ENCODE measurements around the gene SLC29A4.
"Not testable (repeated sequence)": the region's sequence is repeated elsewhere in the genome, so short reads cannot be mapped to it uniquely, and the experiment has no call there.

Gene SLC29A4

DNA sequence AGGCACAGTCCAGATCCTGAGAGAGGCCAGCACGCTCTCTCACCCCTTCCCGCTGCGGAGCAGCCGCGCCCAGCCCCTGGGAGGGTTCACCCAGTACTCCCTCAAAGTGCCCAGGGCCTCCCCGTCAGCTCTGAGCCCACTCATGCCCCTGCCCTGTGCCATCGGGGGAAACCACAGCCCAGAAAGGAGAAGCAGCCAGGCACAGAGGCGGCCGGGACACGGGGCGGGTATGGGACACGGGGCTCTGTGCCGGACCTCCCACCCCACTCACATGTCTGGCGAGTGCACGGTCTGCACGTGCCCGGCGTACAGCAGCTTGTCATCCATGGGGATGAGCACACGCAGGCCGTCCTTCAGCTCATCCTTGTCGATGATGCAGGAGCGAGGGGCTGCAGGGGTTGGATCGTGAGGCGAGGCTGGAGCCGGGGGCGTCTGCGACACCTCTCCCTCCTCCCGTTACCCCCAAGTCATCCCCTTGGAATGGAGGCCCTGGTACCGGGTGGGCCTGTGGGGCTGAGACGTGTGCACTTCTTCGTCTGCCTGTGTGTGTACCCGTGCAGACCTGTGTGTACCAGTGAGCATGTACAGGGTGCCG is 38.2 kb downstream of the SLC29A4 start:
- H3K9ac ChIP-seq (ENCODE audit: low read length): no peak overlapping the region
- no peak overlapping the region for H3K27ac ChIP-seq (ENCODE audit: low read depth, low read length)
- H3K4me2 ChIP-seq (ENCODE audit: low read depth, low read length, poor library complexity, severe bottlenecking): no peak overlapping the region
- no peaks in the 10 kb centered on the region for H3K9me2 ChIP-seq (replicated peaks; ENCODE audit: insufficient read depth, low read length)
- H3K4me3 ChIP-seq (ENCODE audit: insufficient read depth, low read length, poor library complexity, severe bottlenecking): no peak overlapping the region
- peaks cover 14% of the 10 kb centered on the region; the same call in 1 of the 2 replicates for H3K9me3 ChIP-seq (ENCODE audit: insufficient read depth, low read length)
- peaks cover 10% of the 10 kb centered on the region for H3K36me3 ChIP-seq (ENCODE audit: low read length)
- H3F3A ChIP-seq (ENCODE audit: insufficient read depth): no peaks in the 10 kb centered on the region
- H3K27me3 ChIP-seq (ENCODE audit: low read length): no peaks in the 10 kb centered on the region
- H4K20me1 ChIP-seq (ENCODE audit: low read depth, low read length): no peaks in the 10 kb centered on the region
- TF ChIP-seq, protein P1, sequence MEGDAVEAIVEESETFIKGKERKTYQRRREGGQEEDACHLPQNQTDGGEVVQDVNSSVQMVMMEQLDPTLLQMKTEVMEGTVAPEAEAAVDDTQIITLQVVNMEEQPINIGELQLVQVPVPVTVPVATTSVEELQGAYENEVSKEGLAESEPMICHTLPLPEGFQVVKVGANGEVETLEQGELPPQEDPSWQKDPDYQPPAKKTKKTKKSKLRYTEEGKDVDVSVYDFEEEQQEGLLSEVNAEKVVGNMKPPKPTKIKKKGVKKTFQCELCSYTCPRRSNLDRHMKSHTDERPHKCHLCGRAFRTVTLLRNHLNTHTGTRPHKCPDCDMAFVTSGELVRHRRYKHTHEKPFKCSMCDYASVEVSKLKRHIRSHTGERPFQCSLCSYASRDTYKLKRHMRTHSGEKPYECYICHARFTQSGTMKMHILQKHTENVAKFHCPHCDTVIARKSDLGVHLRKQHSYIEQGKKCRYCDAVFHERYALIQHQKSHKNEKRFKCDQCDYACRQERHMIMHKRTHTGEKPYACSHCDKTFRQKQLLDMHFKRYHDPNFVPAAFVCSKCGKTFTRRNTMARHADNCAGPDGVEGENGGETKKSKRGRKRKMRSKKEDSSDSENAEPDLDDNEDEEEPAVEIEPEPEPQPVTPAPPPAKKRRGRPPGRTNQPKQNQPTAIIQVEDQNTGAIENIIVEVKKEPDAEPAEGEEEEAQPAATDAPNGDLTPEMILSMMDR (IDR thresholded peaks at IDR 0.05; ENCODE audit: insufficient read depth, low read length, poor library complexity, severe bottlenecking): no peak
- no peak for TF ChIP-seq EZH2phosphoT487 (conservative IDR thresholded peaks at IDR 0.05; ENCODE audit: low read length)
- H2AFZ ChIP-seq (ENCODE audit: low read depth, low read length, severe bottlenecking): no peak overlapping the region
- no peaks in the 10 kb centered on the region for H3K79me2 ChIP-seq (ENCODE audit: insufficient read depth, low read length)

DNA sequence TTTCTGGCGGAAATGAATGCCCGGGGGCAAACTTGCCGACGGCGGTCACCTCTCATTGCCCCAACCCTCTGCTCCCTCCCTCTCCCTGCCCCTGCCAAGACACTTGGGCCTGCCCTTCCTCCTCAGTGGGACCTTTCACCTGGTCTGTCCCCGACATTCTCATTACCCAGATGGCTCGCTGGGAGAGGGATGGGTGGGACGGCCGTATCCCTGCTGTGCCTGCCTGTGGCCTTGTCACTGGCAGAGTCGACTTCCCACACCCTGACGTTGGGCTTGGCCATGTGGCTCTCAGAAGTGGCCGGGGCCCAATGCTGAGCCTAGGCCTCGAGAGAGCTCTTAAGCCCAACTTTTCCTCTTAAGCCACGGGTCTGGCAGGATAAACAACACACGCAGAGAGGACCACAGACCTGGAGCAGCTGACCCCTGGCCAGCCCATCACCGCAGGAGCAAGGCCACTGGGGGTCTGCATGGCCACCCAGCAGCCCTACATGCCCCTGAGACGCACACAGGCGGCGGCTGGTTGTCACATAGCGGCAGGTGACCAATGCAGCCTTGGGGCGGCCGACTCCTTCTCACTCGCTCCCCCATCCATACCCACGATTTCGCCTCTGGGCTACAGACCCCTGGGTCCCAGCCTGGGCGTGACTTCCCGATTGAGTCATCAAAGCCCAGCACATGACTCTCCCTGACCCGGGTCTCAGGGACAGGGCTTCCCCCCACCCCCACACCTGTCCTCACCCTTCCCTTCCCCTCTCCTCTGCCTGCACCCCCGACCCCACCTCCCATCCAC is 40.1 kb downstream of the SLC29A4 start:
- H3K36me3 ChIP-seq (ENCODE audit: low read length): peaks cover 10% of the 10 kb centered on the region
- no peak overlapping the region for H3K27ac ChIP-seq (ENCODE audit: low read depth, low read length)
- no peak for TF ChIP-seq EZH2phosphoT487 (conservative IDR thresholded peaks at IDR 0.05; ENCODE audit: low read length)
- TF ChIP-seq, protein P1 (IDR thresholded peaks at IDR 0.05; ENCODE audit: insufficient read depth, low read length, poor library complexity, severe bottlenecking): no peak
- no peaks in the 10 kb centered on the region for H3K27me3 ChIP-seq (ENCODE audit: low read length)
- H2AFZ ChIP-seq (ENCODE audit: low read depth, low read length, severe bottlenecking): no peak overlapping the region
- no peak overlapping the region for H3K4me3 ChIP-seq (ENCODE audit: insufficient read depth, low read length, poor library complexity, severe bottlenecking)
- no peaks in the 10 kb centered on the region for H4K20me1 ChIP-seq (ENCODE audit: low read depth, low read length)
- no peak overlapping the region for H3K4me2 ChIP-seq (ENCODE audit: low read depth, low read length, poor library complexity, severe bottlenecking)
- H3F3A ChIP-seq (ENCODE audit: insufficient read depth): peaks cover 4% of the 10 kb centered on the region; the same call in 1 of the 2 replicates
- peaks cover 14% of the 10 kb centered on the region; the same call in 1 of the 2 replicates for H3K9me3 ChIP-seq (ENCODE audit: insufficient read depth, low read length)
- no peaks in the 10 kb centered on the region for H3K9me2 ChIP-seq (replicated peaks; ENCODE audit: insufficient read depth, low read length)
- H3K9ac ChIP-seq (ENCODE audit: low read length): no peak overlapping the region
- H3K79me2 ChIP-seq (ENCODE audit: insufficient read depth, low read length): no peaks in the 10 kb centered on the region

DNA sequence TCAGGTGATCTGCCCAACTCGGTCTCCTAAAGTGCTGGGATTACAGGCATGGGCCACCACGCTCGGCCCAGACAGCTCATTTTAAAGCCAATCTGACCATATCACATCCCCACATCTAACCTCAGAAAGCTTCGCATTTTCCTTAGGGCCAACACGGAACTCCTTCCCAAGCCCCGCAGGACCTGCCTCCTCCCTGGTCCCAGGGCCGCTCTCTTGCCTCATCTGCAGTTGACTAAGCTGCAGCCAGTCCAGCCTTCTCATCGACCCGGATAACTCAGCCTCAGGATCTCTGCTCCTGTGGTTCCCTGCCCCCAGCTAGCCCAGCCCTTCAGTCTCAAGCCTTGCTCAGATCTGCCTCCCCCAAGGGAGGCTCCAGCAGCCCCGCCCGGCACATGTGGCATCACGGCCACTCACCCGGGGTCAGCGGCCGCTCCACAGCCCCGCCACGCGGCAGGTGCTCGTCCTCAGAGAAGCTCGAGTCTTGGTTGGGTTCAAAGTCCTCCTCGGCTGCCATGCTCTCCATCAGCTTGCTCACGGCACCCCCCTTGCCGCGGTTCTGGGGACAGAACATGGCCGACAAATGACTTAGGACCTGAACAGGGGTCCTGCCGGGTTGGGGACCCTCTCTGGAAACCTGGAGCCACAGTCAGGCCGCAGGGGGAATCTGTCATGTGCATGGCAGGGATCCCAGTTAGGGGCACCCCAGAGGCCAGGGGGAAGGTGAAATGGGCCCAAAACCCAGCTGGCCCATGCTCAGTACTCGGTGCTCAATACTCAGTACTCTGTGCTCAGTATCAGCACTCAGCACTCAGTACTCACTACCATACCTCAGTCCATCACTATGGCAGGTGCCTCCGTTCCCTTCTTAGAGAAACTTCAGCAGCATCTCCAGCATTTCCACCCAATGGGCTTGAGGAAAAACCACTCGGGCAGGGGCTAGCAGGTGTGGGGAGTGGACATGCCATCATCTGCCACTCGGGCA is 41.3 kb downstream of the SLC29A4 start:
- not testable (repeated sequence) for H3K36me3 ChIP-seq (ENCODE audit: low read length); H3F3A ChIP-seq (ENCODE audit: insufficient read depth); H4K20me1 ChIP-seq (ENCODE audit: low read depth, low read length); H3K4me2 ChIP-seq (ENCODE audit: low read depth, low read length, poor library complexity, severe bottlenecking); H3K27me3 ChIP-seq (ENCODE audit: low read length); H3K4me3 ChIP-seq (ENCODE audit: insufficient read depth, low read length, poor library complexity, severe bottlenecking); H3K27ac ChIP-seq (ENCODE audit: low read depth, low read length); H3K9me2 ChIP-seq (replicated peaks; ENCODE audit: insufficient read depth, low read length); H3K9me3 ChIP-seq (ENCODE audit: insufficient read depth, low read length); H3K9ac ChIP-seq (ENCODE audit: low read length); H2AFZ ChIP-seq (ENCODE audit: low read depth, low read length, severe bottlenecking); H3K79me2 ChIP-seq (ENCODE audit: insufficient read depth, low read length)

Measured in SU-DHL-6 (cell line).